H1 (cell line): ENCODE results near the gene ROR1.

Source experiments
- CHD2 ChIP-seq: IDR thresholded peaks from 2 replicates; pipeline ENCODE4 v1.6.1; 2012; ENCODE audit warnings: low read length, improper control_type of control experiment
- POLR2AphosphoS5 ChIP-seq: IDR thresholded peaks from 2 replicates; pipeline ENCODE4 v1.6.1; 2011; ENCODE audit warnings: low read depth, low read length
- SUZ12 ChIP-seq: fragments of 200-600 bp; sonication (generic); IDR thresholded peaks from 2 replicates; pipeline ENCODE4 v1.6.1; 2012; ENCODE audit warnings: mild to moderate bottlenecking, inconsistent platforms, low read length, moderate library complexity, mixed read lengths
- TF ChIP-seq, protein P1 (sequence below), 3 experiments: IDR thresholded peaks; 1 replicate in 2 of 3; 2 replicates in 1 of 3; pipeline versions ENCODE4 v1.5.1 to v1.6.1; 2011; ENCODE audit warnings: low read length in 3 of 3, mild to moderate bottlenecking in 3 of 3, inconsistent platforms in 2 of 3, low read depth in 1 of 3, moderate library complexity in 1 of 3; ENCODE audit not compliant: insufficient read depth in 1 of 3; ENCODE audit errors: control extremely low read depth in 1 of 3
- TF ChIP-seq, protein P2 (sequence below): fragments of 300-600 bp; sonication (generic); IDR thresholded peaks from 2 replicates; pipeline ENCODE4 v1.7.1; 2012; ENCODE audit warnings: low read length, moderate library complexity, mild to moderate bottlenecking, inconsistent platforms; ENCODE audit not compliant: insufficient replicate concordance

DNA sequence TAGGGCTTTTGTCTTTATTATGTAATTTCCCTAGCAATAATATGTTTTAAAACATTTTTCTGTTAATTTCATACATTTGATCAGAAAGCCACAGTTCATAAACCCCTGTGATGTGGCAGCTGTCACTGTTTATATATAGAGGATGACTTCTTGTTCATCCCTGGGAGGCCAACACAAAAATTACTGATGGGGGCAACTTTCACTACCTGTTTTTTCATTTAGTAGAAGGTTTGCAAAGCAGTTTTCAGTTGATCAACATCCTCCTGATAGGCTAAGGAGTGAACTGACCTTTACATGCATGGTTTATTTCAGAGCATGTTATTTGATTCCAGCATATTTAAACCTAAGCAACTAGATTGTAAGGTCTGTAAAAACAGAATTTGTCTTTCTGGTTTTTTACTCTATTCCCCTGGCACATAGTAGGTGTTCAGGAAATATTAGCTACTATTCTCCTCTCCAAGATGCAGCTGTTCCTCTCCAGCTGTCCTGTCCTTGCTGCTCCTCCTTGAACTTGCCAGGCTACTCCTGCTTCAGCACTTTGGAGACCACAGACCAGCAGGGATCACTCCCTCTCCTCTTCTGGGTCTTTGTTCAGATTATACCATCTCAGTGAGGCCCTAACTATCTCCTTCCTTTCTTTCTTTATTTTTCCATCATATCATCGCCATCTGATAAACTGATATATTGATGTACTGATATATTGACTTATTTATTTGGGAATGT lies 54.7 kb downstream of the ROR1 start:
- TF ChIP-seq, protein P1, sequence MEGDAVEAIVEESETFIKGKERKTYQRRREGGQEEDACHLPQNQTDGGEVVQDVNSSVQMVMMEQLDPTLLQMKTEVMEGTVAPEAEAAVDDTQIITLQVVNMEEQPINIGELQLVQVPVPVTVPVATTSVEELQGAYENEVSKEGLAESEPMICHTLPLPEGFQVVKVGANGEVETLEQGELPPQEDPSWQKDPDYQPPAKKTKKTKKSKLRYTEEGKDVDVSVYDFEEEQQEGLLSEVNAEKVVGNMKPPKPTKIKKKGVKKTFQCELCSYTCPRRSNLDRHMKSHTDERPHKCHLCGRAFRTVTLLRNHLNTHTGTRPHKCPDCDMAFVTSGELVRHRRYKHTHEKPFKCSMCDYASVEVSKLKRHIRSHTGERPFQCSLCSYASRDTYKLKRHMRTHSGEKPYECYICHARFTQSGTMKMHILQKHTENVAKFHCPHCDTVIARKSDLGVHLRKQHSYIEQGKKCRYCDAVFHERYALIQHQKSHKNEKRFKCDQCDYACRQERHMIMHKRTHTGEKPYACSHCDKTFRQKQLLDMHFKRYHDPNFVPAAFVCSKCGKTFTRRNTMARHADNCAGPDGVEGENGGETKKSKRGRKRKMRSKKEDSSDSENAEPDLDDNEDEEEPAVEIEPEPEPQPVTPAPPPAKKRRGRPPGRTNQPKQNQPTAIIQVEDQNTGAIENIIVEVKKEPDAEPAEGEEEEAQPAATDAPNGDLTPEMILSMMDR (IDR thresholded peaks at IDR 0.05; ENCODE audit: control extremely low read depth in 1 of 3, insufficient read depth in 1 of 3, low read depth in 1 of 3, low read length in 3 of 3) = no peak
- TF ChIP-seq CHD2 = no peak
- TF ChIP-seq, protein P2, sequence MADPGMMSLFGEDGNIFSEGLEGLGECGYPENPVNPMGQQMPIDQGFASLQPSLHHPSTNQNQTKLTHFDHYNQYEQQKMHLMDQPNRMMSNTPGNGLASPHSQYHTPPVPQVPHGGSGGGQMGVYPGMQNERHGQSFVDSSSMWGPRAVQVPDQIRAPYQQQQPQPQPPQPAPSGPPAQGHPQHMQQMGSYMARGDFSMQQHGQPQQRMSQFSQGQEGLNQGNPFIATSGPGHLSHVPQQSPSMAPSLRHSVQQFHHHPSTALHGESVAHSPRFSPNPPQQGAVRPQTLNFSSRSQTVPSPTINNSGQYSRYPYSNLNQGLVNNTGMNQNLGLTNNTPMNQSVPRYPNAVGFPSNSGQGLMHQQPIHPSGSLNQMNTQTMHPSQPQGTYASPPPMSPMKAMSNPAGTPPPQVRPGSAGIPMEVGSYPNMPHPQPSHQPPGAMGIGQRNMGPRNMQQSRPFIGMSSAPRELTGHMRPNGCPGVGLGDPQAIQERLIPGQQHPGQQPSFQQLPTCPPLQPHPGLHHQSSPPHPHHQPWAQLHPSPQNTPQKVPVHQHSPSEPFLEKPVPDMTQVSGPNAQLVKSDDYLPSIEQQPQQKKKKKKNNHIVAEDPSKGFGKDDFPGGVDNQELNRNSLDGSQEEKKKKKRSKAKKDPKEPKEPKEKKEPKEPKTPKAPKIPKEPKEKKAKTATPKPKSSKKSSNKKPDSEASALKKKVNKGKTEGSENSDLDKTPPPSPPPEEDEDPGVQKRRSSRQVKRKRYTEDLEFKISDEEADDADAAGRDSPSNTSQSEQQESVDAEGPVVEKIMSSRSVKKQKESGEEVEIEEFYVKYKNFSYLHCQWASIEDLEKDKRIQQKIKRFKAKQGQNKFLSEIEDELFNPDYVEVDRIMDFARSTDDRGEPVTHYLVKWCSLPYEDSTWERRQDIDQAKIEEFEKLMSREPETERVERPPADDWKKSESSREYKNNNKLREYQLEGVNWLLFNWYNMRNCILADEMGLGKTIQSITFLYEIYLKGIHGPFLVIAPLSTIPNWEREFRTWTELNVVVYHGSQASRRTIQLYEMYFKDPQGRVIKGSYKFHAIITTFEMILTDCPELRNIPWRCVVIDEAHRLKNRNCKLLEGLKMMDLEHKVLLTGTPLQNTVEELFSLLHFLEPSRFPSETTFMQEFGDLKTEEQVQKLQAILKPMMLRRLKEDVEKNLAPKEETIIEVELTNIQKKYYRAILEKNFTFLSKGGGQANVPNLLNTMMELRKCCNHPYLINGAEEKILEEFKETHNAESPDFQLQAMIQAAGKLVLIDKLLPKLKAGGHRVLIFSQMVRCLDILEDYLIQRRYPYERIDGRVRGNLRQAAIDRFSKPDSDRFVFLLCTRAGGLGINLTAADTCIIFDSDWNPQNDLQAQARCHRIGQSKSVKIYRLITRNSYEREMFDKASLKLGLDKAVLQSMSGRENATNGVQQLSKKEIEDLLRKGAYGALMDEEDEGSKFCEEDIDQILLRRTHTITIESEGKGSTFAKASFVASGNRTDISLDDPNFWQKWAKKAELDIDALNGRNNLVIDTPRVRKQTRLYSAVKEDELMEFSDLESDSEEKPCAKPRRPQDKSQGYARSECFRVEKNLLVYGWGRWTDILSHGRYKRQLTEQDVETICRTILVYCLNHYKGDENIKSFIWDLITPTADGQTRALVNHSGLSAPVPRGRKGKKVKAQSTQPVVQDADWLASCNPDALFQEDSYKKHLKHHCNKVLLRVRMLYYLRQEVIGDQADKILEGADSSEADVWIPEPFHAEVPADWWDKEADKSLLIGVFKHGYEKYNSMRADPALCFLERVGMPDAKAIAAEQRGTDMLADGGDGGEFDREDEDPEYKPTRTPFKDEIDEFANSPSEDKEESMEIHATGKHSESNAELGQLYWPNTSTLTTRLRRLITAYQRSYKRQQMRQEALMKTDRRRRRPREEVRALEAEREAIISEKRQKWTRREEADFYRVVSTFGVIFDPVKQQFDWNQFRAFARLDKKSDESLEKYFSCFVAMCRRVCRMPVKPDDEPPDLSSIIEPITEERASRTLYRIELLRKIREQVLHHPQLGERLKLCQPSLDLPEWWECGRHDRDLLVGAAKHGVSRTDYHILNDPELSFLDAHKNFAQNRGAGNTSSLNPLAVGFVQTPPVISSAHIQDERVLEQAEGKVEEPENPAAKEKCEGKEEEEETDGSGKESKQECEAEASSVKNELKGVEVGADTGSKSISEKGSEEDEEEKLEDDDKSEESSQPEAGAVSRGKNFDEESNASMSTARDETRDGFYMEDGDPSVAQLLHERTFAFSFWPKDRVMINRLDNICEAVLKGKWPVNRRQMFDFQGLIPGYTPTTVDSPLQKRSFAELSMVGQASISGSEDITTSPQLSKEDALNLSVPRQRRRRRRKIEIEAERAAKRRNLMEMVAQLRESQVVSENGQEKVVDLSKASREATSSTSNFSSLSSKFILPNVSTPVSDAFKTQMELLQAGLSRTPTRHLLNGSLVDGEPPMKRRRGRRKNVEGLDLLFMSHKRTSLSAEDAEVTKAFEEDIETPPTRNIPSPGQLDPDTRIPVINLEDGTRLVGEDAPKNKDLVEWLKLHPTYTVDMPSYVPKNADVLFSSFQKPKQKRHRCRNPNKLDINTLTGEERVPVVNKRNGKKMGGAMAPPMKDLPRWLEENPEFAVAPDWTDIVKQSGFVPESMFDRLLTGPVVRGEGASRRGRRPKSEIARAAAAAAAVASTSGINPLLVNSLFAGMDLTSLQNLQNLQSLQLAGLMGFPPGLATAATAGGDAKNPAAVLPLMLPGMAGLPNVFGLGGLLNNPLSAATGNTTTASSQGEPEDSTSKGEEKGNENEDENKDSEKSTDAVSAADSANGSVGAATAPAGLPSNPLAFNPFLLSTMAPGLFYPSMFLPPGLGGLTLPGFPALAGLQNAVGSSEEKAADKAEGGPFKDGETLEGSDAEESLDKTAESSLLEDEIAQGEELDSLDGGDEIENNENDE = no peak
- TF ChIP-seq POLR2AphosphoS5 = no peak
- no peak for TF ChIP-seq SUZ12
